Adrenal gland (tissue), 12 donors: ENCODE results near the gene ARHGAP26. TPM values are rescaled to one million over a fixed set of nuclear protein-coding genes. Genes with fewer than 3 reads are reported as not detected.

Source experiments
- DNase-seq, 7 donors: peaks; one replicate each; pipeline ENCODE4 v3.0.0-alpha.2; 2019 to 2020
- H3K27ac ChIP-seq, 5 donors: fragments of 200-600 bp; sonication (generic) in 4 of 5; 1 replicate in 3 of 5; 2 replicates in 2 of 5; pipeline versions ENCODE4 v1.5.1 to v1.8.0; 2016 to 2020; ENCODE audit warnings: mild to moderate bottlenecking in 1 of 5
- H3K27me3 ChIP-seq: fragments of 200-600 bp; 2 replicates; pipeline ENCODE4 v1.8.0; 2021
- H3K36me3 ChIP-seq, 2 donors: fragments of 200-600 bp; replicated peaks in 1 of 2; 1 replicate in 1 of 2; 2 replicates in 1 of 2; pipeline versions ENCODE4 v1.5.1 to v1.8.0; 2018 to 2022
- H3K4me1 ChIP-seq, 2 donors: fragments of 200-600 bp; replicated peaks in 1 of 2; 1 replicate in 1 of 2; 2 replicates in 1 of 2; pipeline versions ENCODE4 v1.5.1 to v1.8.0; 2018 to 2021
- H3K4me3 ChIP-seq, 4 donors: fragments of 200-600 bp; sonication (generic) in 3 of 4; one replicate each; pipeline ENCODE4 v1.5.1; 2016 to 2018
- H3K9me3 ChIP-seq, 3 donors: fragments of 200-600 bp; sonication (generic) in 1 of 3; replicated peaks in 1 of 3; 1 replicate in 2 of 3; 2 replicates in 1 of 3; pipeline versions ENCODE4 v1.5.1 to v1.8.0; 2016 to 2021
- POLR2A ChIP-seq, 2 donors: fragments of 450-650 bp; IDR thresholded peaks; one replicate each; pipeline ENCODE4 v1.6.1; 2017; ENCODE audit warnings: antibody characterized with exemption in 2 of 2, mild to moderate bottlenecking in 2 of 2, moderate library complexity in 1 of 2
- WGBS, 4 donors: extraction: QIAGEN DNeasy Blood & Tissue Kit in 2 of 4; methylation state at CpG; one replicate each; pipeline versions ENCODE4 v1.1.5 to v1.1.7; 2013 to 2017; 5-methylcytosine and 5-hydroxymethylcytosine counted together
- intact Hi-C, 2 donors: fragments of 100-400 bp; cut with DNase I; formaldehyde crosslinking; loops; one replicate each; pipeline versions ENCODE4 v1.14.1 to v1.15.0; 2022 to 2023
- polyA plus RNA-seq, 3 donors: library from polyadenylated mRNA; stranded (reverse); fragments of 200-250 nt in 2 of 3; fragments of 350-450 nt in 1 of 3; fragmentation: Illumina TruSeq in 1 of 3; extraction: RNeasy Lipid Tissue Mini Kit (QIAGEN cat#74804) in 1 of 3; gene quantifications; one replicate each; pipeline ENCODE4 v1.2.3, GENCODE V29; 2013 to 2014
- total RNA-seq, 9 donors: library from RNA; depleted of rRNA in 4 of 9; stranded (reverse); fragments of >200 nt in 4 of 9; fragments of 120-200 nt in 1 of 9; fragmentation: NEBNext Ultra II Directional in 1 of 9; extraction: Animal tissue kit (Norgen Biotek cat#: 25700) in 1 of 9; gene quantifications; one replicate each; pipeline versions ENCODE4 v1.1.0 to v1.2.4, GENCODE V29; 2013 to 2023
- TF ChIP-seq, protein P1 (sequence below), 6 experiments: fragments of 450-650 bp in 4 of 6; fragments of 200-600 bp in 2 of 6; sonication (generic) in 1 of 6; IDR thresholded peaks; 1 replicate in 5 of 6; 2 replicates in 1 of 6; pipeline versions ENCODE4 v1.5.1 to v1.8.0; 2016 to 2021; ENCODE audit warnings: antibody characterized with exemption in 6 of 6, mild to moderate bottlenecking in 2 of 6, moderate library complexity in 1 of 6
- donor health status: healthy with polysubstance abuse.
- donor health status: Bipolar disorder and iron deficiency.
- donor health status: DM: yes; HTN: yes; CAD: no.
- donor health status: DM: no; HTN: no; CAD: no.
- donor health status: DM: no; HTN: no; CAD: no.
- donor health status: DM: yes; HTN: yes; CAD: no.

The ARHGAP26 gene
- total and polyA plus RNA-seq, 12 donors: 3.0 to 21.7 (median 10.8) TPM

GRCh38 chr5:143239882-143240518, 469.8 kb downstream of the ARHGAP26 start:
- H3K27me3 ChIP-seq: no peaks in the 10 kb centered on the region
- 79 to 100% (median 88%) methylated on average over 2 to 5 of the region's 5 CpGs for WGBS, 4 donors
- H3K4me3 ChIP-seq: no peak overlapping the region
- no peak overlapping the region for H3K27ac ChIP-seq
- no peak for TF ChIP-seq POLR2A (IDR thresholded peaks at IDR 0.05)
- H3K4me1 ChIP-seq: no peaks in the 10 kb centered on the region
- DNase-seq: no peak
- H3K9me3 ChIP-seq: no peaks in the 10 kb centered on the region
- H3K36me3 ChIP-seq: no peaks in the 10 kb centered on the region
- intact Hi-C loops: no loop called here

- no peaks in the 10 kb centered on the region for H3K4me1 ChIP-seq
- no peak overlapping the region for H3K4me3 ChIP-seq
- WGBS, 4 donors: 30 to 58% (median 42%) methylated on average over 1 of the region's 1 CpG
- H3K9me3 ChIP-seq: no peaks in the 10 kb centered on the region
- no peaks in the 10 kb centered on the region for H3K36me3 ChIP-seq
- TF ChIP-seq, protein P1, sequence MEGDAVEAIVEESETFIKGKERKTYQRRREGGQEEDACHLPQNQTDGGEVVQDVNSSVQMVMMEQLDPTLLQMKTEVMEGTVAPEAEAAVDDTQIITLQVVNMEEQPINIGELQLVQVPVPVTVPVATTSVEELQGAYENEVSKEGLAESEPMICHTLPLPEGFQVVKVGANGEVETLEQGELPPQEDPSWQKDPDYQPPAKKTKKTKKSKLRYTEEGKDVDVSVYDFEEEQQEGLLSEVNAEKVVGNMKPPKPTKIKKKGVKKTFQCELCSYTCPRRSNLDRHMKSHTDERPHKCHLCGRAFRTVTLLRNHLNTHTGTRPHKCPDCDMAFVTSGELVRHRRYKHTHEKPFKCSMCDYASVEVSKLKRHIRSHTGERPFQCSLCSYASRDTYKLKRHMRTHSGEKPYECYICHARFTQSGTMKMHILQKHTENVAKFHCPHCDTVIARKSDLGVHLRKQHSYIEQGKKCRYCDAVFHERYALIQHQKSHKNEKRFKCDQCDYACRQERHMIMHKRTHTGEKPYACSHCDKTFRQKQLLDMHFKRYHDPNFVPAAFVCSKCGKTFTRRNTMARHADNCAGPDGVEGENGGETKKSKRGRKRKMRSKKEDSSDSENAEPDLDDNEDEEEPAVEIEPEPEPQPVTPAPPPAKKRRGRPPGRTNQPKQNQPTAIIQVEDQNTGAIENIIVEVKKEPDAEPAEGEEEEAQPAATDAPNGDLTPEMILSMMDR (IDR thresholded peaks at IDR 0.05): no peak
- no peak for TF ChIP-seq POLR2A (IDR thresholded peaks at IDR 0.05)
- DNase-seq: no peak
- H3K27ac ChIP-seq: no peak overlapping the region
- no peaks in the 10 kb centered on the region for H3K27me3 ChIP-seq
- intact Hi-C loops: no loop called here
Observed at GRCh38 chr5:143241892-143242291, 471.7 kb downstream of the ARHGAP26 start.

GRCh38 chr5:143243103-143243502, 472.9 kb downstream of the ARHGAP26 start:
- H3K4me3 ChIP-seq: no peak overlapping the region
- DNase-seq: no peak
- no peaks in the 10 kb centered on the region for H3K9me3 ChIP-seq
- TF ChIP-seq, protein P1 (IDR thresholded peaks at IDR 0.05): no peak
- no peak for TF ChIP-seq POLR2A (IDR thresholded peaks at IDR 0.05)
- intact Hi-C loops: no loop called here
- no peaks in the 10 kb centered on the region for H3K4me1 ChIP-seq
- no peaks in the 10 kb centered on the region for H3K36me3 ChIP-seq
- 92 to 97% (median 93%) methylated on average over 5 to 6 of the region's 6 CpGs for WGBS, 4 donors
- no peaks in the 10 kb centered on the region for H3K27me3 ChIP-seq
- H3K27ac ChIP-seq: no peak overlapping the region

- 75 to 79% (median 76%) methylated on average over 16 of the region's 16 CpGs for WGBS, 4 donors
- H3K27ac ChIP-seq: peak overlapping the region in 2 of 5 donors; percentile 37 to 76
- intact Hi-C loops: no loop called here
Observed at GRCh38 chr5:143244000-143244736, 474.0 kb downstream of the ARHGAP26 start.

More at GRCh38 chr5:143244000-143244736, 474.0 kb downstream of the ARHGAP26 start:
- DNase-seq: peak in 6 of 7 donors; percentile 33 to 68 (median 44)
- TF ChIP-seq POLR2A (IDR thresholded peaks at IDR 0.05): no peak
- TF ChIP-seq, protein P1 (IDR thresholded peaks at IDR 0.05): no peak
- Histone ChIP-seq H3K36me3 (no peaks in the 10 kb centered on the region), H3K9me3 (no peaks in the 10 kb centered on the region), H3K4me1 (peaks cover 0 to 5% of the 10 kb centered on the region in 2 donors), H3K27me3 (no peaks in the 10 kb centered on the region), H3K4me3 (no peak overlapping the region)
